ENCODE measurements around the gene BACH2.

DNA sequence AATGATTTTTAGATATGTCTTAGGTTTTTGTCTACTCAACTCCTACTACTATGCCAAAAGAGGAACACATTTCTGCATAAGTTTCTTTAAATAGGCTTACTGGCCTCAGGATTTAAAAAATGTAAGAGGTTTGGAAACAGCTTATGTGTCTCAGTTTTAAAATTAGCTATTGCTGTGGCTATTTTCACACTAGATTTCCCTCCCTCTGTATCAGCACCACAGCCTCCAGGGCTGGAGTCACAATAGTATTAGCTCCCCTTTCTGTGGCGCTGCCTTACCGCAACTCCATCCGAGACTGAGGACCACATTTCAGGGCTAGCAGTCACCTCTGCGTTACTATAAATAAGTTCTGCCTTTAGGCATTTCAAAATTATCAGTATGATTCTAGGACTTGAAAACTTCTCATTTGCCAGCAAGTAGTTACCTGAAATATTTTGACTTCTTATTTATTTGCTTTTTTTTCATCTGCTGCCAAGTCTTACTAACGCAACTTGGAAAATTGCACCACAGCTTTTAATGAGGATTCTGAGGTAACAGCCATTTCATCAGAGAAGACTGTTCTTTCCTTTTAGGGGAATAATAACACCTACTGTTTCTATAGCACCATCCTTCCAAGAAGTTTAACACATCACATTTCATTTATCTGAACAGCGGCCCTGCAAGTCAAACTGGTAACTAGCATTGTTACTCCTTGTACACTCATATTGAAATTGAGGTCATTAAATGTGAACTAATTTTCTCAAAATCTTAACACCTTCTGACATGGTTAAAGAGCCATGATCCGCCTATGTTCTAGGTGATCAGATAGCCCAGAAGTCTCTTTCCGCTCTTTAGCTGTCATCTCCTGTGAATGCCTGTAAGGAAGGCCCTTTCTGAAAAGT is 296.5 kb downstream of the BACH2 start:
- TF ChIP-seq EZH2 (IDR thresholded peaks at IDR 0.05; ENCODE audit: borderline replicate concordance, insufficient read depth, low read length, poor library complexity, severe bottlenecking) (no peak), TAF1 (IDR thresholded peaks at IDR 0.05; ENCODE audit: low read depth) (no peak), EP300 (conservative IDR thresholded peaks at IDR 0.05; ENCODE audit: poor library complexity, severe bottlenecking) (no peak), POLR2AphosphoS5 (IDR thresholded peaks at IDR 0.05) (no peak), RAD21 (conservative IDR thresholded peaks at IDR 0.05) (no peak), SMC3 (conservative IDR thresholded peaks at IDR 0.05; ENCODE audit: poor library complexity) (no peak), MXI1 (conservative IDR thresholded peaks at IDR 0.05; ENCODE audit: poor library complexity, severe bottlenecking) (no peak)
- TF ChIP-seq, protein P1, sequence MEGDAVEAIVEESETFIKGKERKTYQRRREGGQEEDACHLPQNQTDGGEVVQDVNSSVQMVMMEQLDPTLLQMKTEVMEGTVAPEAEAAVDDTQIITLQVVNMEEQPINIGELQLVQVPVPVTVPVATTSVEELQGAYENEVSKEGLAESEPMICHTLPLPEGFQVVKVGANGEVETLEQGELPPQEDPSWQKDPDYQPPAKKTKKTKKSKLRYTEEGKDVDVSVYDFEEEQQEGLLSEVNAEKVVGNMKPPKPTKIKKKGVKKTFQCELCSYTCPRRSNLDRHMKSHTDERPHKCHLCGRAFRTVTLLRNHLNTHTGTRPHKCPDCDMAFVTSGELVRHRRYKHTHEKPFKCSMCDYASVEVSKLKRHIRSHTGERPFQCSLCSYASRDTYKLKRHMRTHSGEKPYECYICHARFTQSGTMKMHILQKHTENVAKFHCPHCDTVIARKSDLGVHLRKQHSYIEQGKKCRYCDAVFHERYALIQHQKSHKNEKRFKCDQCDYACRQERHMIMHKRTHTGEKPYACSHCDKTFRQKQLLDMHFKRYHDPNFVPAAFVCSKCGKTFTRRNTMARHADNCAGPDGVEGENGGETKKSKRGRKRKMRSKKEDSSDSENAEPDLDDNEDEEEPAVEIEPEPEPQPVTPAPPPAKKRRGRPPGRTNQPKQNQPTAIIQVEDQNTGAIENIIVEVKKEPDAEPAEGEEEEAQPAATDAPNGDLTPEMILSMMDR (IDR thresholded peaks at IDR 0.05; ENCODE audit: poor library complexity, severe bottlenecking) = no peak
- TF ChIP-seq, protein P2, sequence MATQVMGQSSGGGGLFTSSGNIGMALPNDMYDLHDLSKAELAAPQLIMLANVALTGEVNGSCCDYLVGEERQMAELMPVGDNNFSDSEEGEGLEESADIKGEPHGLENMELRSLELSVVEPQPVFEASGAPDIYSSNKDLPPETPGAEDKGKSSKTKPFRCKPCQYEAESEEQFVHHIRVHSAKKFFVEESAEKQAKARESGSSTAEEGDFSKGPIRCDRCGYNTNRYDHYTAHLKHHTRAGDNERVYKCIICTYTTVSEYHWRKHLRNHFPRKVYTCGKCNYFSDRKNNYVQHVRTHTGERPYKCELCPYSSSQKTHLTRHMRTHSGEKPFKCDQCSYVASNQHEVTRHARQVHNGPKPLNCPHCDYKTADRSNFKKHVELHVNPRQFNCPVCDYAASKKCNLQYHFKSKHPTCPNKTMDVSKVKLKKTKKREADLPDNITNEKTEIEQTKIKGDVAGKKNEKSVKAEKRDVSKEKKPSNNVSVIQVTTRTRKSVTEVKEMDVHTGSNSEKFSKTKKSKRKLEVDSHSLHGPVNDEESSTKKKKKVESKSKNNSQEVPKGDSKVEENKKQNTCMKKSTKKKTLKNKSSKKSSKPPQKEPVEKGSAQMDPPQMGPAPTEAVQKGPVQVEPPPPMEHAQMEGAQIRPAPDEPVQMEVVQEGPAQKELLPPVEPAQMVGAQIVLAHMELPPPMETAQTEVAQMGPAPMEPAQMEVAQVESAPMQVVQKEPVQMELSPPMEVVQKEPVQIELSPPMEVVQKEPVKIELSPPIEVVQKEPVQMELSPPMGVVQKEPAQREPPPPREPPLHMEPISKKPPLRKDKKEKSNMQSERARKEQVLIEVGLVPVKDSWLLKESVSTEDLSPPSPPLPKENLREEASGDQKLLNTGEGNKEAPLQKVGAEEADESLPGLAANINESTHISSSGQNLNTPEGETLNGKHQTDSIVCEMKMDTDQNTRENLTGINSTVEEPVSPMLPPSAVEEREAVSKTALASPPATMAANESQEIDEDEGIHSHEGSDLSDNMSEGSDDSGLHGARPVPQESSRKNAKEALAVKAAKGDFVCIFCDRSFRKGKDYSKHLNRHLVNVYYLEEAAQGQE (IDR thresholded peaks at IDR 0.05; ENCODE audit: borderline replicate concordance) = no peak
